Erythroblast (primary cell): Measurements from ENCODE around the gene TSHZ2.

Source experiments
- GATA1 ChIP-seq: IDR thresholded peaks from 2 replicates; pipeline ENCODE4 v1.6.1; 2011; ENCODE audit warnings: low read depth, mild to moderate bottlenecking, control low read depth, low read length, moderate library complexity
- POLR2A ChIP-seq: IDR thresholded peaks from 2 replicates; pipeline ENCODE4 v1.6.1; 2011; ENCODE audit warnings: mild to moderate bottlenecking, low read length

DNA sequence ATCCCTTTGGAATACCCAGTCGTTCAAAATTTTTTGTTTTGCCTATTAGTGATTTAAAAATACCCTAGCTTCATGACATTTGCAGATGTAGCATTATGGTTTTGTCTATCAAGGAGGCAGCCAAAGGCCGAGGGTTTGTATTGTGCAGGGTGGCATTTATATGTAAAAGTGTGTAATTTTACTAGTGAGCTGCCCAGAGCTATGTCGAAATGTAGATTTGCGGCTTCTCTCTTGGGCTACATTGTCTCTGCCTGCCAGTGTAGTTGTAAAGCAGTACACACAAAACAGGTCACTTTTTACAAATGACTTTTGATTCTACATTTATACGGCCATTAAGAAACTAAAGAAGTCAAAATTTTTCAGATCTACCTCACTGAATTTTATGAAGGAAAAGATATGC, 87.7 kb downstream of the TSHZ2 start:
- no peak for TF ChIP-seq POLR2A
- no peak for TF ChIP-seq GATA1
